K562 (cell line): Measurements from ENCODE around the gene GPR180. TPM values are rescaled to one million over a fixed set of nuclear protein-coding genes. Genes with fewer than 3 reads are reported as not detected.

Source experiments
- ASH1L ChIP-seq: fragments of 450-650 bp; IDR thresholded peaks from 2 replicates; pipeline ENCODE4 v1.6.1; 2018; ENCODE audit warnings: borderline replicate concordance, mild to moderate bottlenecking, low read depth; ENCODE audit not compliant: partially characterized antibody
- ELF2 ChIP-seq: fragments of 250-450 bp; sonication (Bioruptor Pico); IDR thresholded peaks from 2 replicates; pipeline ENCODE4 v1.5.0; 2021; ENCODE audit warnings: mild to moderate bottlenecking
- HDAC3 ChIP-seq: fragments of 450-650 bp; IDR thresholded peaks from 2 replicates; pipeline ENCODE4 v1.6.1; 2018; ENCODE audit warnings: borderline replicate concordance, mild to moderate bottlenecking, moderate library complexity; ENCODE audit not compliant: partially characterized antibody
- JUN ChIP-seq, 2 experiments: sonication (generic) in 1 of 2; formaldehyde crosslinking in 1 of 2; IDR thresholded peaks; 2 replicates each; pipeline versions ENCODE4 v1.6.1 to v1.8.0; 2012 to 2022; ENCODE audit warnings: borderline replicate concordance in 2 of 2, mild to moderate bottlenecking in 2 of 2, improper control_type of control experiment in 1 of 2, low read depth in 1 of 2, low read length in 1 of 2, missing genetic modification reagents in 1 of 2
- MTA3 ChIP-seq: fragments of 450-650 bp; formaldehyde crosslinking; IDR thresholded peaks from 2 replicates; pipeline ENCODE4 v1.6.1; 2017; ENCODE audit warnings: mild to moderate bottlenecking, borderline replicate concordance
- NBN ChIP-seq: fragments of 450-650 bp; IDR thresholded peaks from 2 replicates; pipeline ENCODE4 v1.6.1; 2016; ENCODE audit warnings: low read depth, mild to moderate bottlenecking
- NONO ChIP-seq, 2 experiments: fragments of 200-400 bp in 1 of 2; fragments of 450-650 bp in 1 of 2; formaldehyde crosslinking in 1 of 2; IDR thresholded peaks; 2 replicates each; pipeline ENCODE4 v1.6.1; 2017; ENCODE audit warnings: low read depth in 2 of 2, mild to moderate bottlenecking in 2 of 2, moderate library complexity in 2 of 2, low read length in 1 of 2
- SMARCB1 ChIP-seq: IDR thresholded peaks from 2 replicates; pipeline ENCODE4 v1.6.1; 2011; ENCODE audit warnings: improper control_type of control experiment, low read depth; ENCODE audit not compliant: insufficient read length
- TOE1 ChIP-seq, 2 experiments: fragments of 450-650 bp in 1 of 2; sonication (generic) in 1 of 2; formaldehyde crosslinking in 1 of 2; IDR thresholded peaks; 2 replicates each; pipeline versions ENCODE4 v1.7.1 to v1.8.0; 2016 to 2022; ENCODE audit warnings: borderline replicate concordance in 2 of 2, mild to moderate bottlenecking in 2 of 2, antibody characterized with exemption in 1 of 2, inconsistent platforms in 1 of 2, low read depth in 1 of 2, missing genetic modification reagents in 1 of 2, moderate library complexity in 1 of 2
- ZC3H4 ChIP-seq: sonication (generic); formaldehyde crosslinking; IDR thresholded peaks from 2 replicates; pipeline ENCODE4 v1.9.0; 2021; ENCODE audit warnings: missing genetic modification reagents, borderline replicate concordance
- ZKSCAN8 ChIP-seq: fragments of 200-800 bp; sonication (Bioruptor generic); IDR thresholded peaks from 2 replicates; pipeline ENCODE4 v1.6.1; 2016; ENCODE audit warnings: missing genetic modification characterization, missing compliant biosample characterization
- ZNF3 ChIP-seq: fragments of 250-450 bp; sonication (Bioruptor Pico); IDR thresholded peaks from 2 replicates; pipeline ENCODE4 v1.5.0; 2021; ENCODE audit warnings: mild to moderate bottlenecking, moderate library complexity
- ZNF354B ChIP-seq: fragments of 250-450 bp; sonication (Bioruptor Pico); IDR thresholded peaks from 2 replicates; pipeline ENCODE4 v1.4.0; 2020
- ZNF696 ChIP-seq: fragments of 250-450 bp; sonication (Bioruptor Pico); conservative IDR thresholded peaks from 2 replicates; pipeline ENCODE4 v1.4.0; 2020; ENCODE audit warnings: mild to moderate bottlenecking, moderate library complexity
- polyA plus RNA-seq, 8 experiments: library from polyadenylated mRNA; depleted of rRNA in 4 of 8; stranded (reverse) in 5 of 8; unstranded in 3 of 8; fragments of >200 nt; fragmentation: Nextera tagmentation in 2 of 8; fragmentation: Illumina TruSeq in 1 of 8; extraction: Ambion mirVana in 2 of 8; extraction: Trizol in 1 of 8; gene quantifications; 2 replicates each; pipeline versions ENCODE4 v1.2.1 to v1.2.3, GENCODE V29; 2011 to 2014; ENCODE audit warnings: inconsistent platforms in 1 of 8, missing spikeins in 1 of 8
- total RNA-seq, 7 experiments: library from RNA; depleted of rRNA in 6 of 7; stranded (reverse); fragments of >200 nt in 6 of 7; fragmentation: Illumina TruSeq in 2 of 7; extraction: Trizol in 2 of 7; gene quantifications; 2 replicates each; pipeline versions ENCODE4 v1.2.1 to v1.2.3, GENCODE V29; 2011 to 2021; ENCODE audit warnings: low replicate concordance in 1 of 7
- TF ChIP-seq, protein P1 (sequence below): IDR thresholded peaks from 3 replicates; pipeline ENCODE4 v1.6.1; 2011; ENCODE audit warnings: borderline replicate concordance, mild to moderate bottlenecking, moderate library complexity; ENCODE audit not compliant: insufficient read length; ENCODE audit errors: extremely low read depth
- TF ChIP-seq, protein P2 (sequence below): sonication (generic); formaldehyde crosslinking; IDR thresholded peaks from 2 replicates; pipeline ENCODE4 v1.8.0; 2022; ENCODE audit warnings: mild to moderate bottlenecking, missing genetic modification reagents, borderline replicate concordance
- TF ChIP-seq, protein P3 (sequence below): IDR thresholded peaks from 2 replicates; pipeline ENCODE4 v1.6.1; 2012; ENCODE audit warnings: low read depth, low read length, improper control_type of control experiment, borderline replicate concordance

The GPR180 gene
- total and polyA plus RNA-seq, 9 of the 15 experiments (the other 6 are each of a cell fraction or from before 2014, with no cell fraction given), result 0.77 to 4.1 (median 1.8) TPM

DNA sequence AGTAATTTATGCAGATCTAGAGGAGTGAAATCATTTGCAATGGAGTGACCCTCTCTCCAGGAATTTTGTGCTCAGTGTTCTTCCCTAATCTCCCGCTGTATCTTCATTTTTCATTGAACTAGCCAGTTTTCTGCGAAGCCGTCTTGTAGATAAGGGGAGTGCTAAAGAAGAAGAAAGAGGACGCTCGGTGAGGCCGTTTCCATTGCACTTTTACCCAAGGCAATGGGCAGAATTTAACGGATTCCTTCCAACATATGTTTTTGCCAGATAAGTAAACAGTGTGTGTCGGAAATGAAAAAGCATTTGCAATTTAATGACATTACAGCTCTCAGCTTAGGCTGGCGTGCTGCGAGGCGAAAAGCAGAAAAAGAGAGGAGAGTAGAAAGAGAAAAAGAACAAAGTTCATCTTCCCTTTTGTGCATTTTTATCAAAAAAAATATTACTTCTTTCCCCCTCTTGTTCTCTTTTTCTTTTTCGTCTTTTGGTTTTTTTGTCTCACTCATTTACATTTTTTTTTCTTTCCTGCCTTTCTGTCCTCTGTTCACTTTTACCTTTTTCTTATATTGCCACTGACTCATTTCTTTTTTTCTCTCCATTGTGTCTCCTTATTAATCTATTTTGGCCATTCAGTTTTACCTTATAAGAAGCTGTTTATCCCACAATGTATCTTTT, 60.8 kb downstream of the GPR180 start (continued):
- TF ChIP-seq ZKSCAN8 (no peak), JUN (IDR thresholded peaks at IDR 0.05; ENCODE audit: borderline replicate concordance, low read depth, low read length) (no peak), JUN (CRISPR knock-in tag; IDR thresholded peaks at IDR 0.05; ENCODE audit: borderline replicate concordance) (no peak), NONO (IDR thresholded peaks at IDR 0.05; ENCODE audit: low read depth in 2 of 2, low read length in 1 of 2) (no peak), MTA3 (peak; percentile 79), TOE1 (IDR thresholded peaks at IDR 0.05; ENCODE audit: borderline replicate concordance) (no peak), TOE1 (CRISPR knock-in tag; IDR thresholded peaks at IDR 0.05; ENCODE audit: borderline replicate concordance, low read depth) (no peak), ZNF3 (CRISPR knock-in tag) (no peak), SMARCB1 (no peak), ZNF696 (CRISPR knock-in tag) (no peak), NBN (peak; percentile 84), HDAC3 (no peak), ZNF354B (CRISPR knock-in tag) (no peak), ZC3H4 (CRISPR knock-in tag) (no peak), ASH1L (no peak), ELF2 (CRISPR knock-in tag) (no peak)
- TF ChIP-seq, protein P1, sequence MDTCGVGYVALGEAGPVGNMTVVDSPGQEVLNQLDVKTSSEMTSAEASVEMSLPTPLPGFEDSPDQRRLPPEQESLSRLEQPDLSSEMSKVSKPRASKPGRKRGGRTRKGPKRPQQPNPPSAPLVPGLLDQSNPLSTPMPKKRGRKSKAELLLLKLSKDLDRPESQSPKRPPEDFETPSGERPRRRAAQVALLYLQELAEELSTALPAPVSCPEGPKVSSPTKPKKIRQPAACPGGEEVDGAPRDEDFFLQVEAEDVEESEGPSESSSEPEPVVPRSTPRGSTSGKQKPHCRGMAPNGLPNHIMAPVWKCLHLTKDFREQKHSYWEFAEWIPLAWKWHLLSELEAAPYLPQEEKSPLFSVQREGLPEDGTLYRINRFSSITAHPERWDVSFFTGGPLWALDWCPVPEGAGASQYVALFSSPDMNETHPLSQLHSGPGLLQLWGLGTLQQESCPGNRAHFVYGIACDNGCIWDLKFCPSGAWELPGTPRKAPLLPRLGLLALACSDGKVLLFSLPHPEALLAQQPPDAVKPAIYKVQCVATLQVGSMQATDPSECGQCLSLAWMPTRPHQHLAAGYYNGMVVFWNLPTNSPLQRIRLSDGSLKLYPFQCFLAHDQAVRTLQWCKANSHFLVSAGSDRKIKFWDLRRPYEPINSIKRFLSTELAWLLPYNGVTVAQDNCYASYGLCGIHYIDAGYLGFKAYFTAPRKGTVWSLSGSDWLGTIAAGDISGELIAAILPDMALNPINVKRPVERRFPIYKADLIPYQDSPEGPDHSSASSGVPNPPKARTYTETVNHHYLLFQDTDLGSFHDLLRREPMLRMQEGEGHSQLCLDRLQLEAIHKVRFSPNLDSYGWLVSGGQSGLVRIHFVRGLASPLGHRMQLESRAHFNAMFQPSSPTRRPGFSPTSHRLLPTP, result no peak
- TF ChIP-seq, protein P2, sequence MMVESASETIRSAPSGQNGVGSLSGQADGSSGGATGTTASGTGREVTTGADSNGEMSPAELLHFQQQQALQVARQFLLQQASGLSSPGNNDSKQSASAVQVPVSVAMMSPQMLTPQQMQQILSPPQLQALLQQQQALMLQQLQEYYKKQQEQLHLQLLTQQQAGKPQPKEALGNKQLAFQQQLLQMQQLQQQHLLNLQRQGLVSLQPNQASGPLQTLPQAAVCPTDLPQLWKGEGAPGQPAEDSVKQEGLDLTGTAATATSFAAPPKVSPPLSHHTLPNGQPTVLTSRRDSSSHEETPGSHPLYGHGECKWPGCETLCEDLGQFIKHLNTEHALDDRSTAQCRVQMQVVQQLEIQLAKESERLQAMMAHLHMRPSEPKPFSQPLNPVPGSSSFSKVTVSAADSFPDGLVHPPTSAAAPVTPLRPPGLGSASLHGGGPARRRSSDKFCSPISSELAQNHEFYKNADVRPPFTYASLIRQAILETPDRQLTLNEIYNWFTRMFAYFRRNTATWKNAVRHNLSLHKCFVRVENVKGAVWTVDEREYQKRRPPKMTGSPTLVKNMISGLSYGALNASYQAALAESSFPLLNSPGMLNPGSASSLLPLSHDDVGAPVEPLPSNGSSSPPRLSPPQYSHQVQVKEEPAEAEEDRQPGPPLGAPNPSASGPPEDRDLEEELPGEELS (CRISPR knock-in tag), result no peak
- TF ChIP-seq, protein P3, sequence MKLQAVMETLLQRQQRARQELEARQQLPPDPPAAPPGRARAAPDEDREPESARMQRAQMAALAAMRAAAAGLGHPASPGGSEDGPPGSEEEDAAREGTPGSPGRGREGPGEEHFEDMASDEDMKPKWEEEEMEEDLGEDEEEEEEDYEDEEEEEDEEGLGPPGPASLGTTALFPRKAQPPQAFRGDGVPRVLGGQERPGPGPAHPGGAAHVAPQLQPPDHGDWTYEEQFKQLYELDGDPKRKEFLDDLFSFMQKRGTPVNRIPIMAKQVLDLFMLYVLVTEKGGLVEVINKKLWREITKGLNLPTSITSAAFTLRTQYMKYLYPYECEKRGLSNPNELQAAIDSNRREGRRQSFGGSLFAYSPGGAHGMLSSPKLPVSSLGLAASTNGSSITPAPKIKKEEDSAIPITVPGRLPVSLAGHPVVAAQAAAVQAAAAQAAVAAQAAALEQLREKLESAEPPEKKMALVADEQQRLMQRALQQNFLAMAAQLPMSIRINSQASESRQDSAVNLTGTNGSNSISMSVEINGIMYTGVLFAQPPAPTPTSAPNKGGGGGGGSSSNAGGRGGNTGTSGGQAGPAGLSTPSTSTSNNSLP, result peak; percentile 59; the same call in 1 of the 2 replicates
